CD4-positive, alpha-beta T cell treated with Interleukin-15 for 1 hour (primary cell): ENCODE measurements around the gene DPP6.
"Not testable (repeated sequence)": the region's sequence is repeated elsewhere in the genome, so short reads cannot be mapped to it uniquely, and the experiment has no call there.

Experiments used
- DNase-seq: peaks from one replicate; pipeline ENCODE4 v3.0.0-alpha.2; 2020

Gene DPP6

GRCh38 chr7:154078523-154078922 is 26.3 kb downstream of the DPP6 start:
- DNase-seq: not testable (repeated sequence)

DNA sequence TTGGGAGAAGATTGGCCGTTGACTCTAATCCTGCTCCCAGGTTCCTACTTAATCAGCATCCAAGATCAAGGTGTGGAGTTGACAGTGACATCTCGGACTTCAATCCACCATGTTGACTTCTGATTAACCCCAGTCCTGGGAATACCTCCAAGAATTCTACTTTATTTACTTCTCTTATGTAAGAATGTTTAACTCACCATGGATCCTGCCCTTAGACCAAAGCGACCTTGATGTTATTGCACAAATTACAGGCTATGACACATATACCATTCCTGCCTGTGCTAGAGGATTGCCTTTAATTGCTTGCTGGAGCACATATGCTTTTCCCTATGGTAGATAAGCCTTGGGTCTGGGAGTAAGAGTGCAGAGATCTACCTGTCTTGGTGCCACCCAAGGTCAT is 28.1 kb downstream of the DPP6 start:
- DNase-seq: not testable (repeated sequence)

GRCh38 chr7:154087037-154087725 is 35.0 kb downstream of the DPP6 start:
- not testable (repeated sequence) for DNase-seq

DNA sequence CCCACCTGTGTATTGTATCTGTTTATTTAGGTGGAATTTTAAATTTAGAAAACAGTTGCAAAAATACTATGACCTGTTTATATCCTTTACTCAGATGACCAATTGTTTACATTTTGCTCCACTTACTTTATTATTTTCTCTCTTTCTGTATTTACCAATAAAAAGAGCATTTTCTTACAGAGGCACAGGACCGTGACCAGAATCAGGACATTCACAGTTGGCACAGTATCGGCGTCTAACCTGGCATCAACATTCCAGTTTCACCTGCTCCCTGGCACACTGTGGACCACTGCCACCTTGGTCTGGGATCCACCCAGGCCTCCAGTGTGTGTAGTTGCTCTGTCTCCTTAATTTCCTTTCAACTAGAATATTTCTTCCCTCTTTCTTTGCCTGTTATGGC is 39.9 kb downstream of the DPP6 start:
- not testable (repeated sequence) for DNase-seq

DNA sequence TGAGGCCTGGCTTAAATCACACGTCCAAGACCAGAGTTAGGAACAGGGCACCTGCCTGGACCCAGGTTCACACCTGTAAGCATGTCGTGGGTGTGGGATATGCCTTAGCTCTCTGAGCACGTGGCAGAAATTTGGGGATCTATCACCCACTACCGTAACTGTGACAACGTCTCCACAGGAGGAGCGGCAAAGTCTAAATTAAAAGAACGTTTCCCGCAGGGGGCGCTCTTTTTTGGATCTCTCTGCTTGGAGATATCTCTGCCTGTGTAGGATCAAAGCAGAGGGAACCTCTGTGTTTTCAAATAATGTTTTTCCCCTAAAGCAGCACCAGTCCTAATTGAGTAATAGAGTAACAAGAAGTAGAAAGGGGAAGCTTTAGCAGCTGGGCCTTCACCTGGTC is 43.0 kb downstream of the DPP6 start:
- DNase-seq: not testable (repeated sequence)

DNA sequence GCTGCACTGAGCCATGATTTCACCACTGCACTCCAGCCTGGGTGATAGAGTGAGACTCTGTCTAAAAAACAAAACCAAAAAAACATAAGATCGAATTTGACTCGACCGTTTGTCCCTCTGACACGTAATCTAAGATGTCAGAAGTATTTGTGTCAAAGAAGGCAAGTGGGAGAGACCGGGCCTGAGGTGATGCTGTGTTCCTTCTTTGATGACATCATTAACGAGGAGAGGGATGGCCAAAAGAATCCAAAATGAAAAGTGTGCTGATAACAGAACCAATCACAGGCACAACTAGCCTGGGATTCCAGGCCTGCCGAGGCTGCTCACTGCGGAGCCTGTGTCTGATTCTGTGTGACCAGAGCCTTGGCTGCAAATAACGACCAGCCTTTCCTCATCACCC is 52.9 kb downstream of the DPP6 start:
- DNase-seq: not testable (repeated sequence)

GRCh38 chr7:154109615-154110014 is 57.4 kb downstream of the DPP6 start:
- not testable (repeated sequence) for DNase-seq

GRCh38 chr7:154113732-154114351 is 61.6 kb downstream of the DPP6 start:
- not testable (repeated sequence) for DNase-seq

GRCh38 chr7:154117411-154118390 is 65.5 kb downstream of the DPP6 start:
- not testable (repeated sequence) for DNase-seq

GRCh38 chr7:154120825-154121224 is 68.6 kb downstream of the DPP6 start:
- DNase-seq: not testable (repeated sequence)

GRCh38 chr7:154122720-154123119 is 70.5 kb downstream of the DPP6 start:
- DNase-seq: not testable (repeated sequence)

DNA sequence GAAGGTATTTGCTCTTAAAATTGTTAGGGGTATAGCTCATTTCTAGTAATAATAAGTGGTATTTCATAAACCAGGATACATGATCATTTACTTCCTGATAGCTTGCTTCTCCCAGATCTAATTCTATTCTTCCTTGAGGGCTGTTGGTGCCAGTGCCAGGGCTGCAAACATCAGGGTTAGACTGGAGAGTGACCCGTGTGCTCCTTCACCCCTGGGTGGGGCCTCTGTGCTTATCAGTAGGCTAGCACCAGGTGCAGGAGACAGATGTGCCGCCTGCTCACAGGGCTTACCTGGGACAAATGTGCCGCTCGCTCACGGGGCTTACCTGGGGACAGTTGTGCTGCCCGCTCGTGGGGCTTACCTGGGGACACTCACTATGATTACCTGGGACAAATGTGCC is 71.2 kb downstream of the DPP6 start:
- DNase-seq: not testable (repeated sequence)

GRCh38 chr7:154129142-154129541 is 76.9 kb downstream of the DPP6 start:
- not testable (repeated sequence) for DNase-seq

- DNase-seq: not testable (repeated sequence)
These were observed 80.4 kb downstream of the DPP6 start for GRCh38 chr7:154132617-154133016.

DNA sequence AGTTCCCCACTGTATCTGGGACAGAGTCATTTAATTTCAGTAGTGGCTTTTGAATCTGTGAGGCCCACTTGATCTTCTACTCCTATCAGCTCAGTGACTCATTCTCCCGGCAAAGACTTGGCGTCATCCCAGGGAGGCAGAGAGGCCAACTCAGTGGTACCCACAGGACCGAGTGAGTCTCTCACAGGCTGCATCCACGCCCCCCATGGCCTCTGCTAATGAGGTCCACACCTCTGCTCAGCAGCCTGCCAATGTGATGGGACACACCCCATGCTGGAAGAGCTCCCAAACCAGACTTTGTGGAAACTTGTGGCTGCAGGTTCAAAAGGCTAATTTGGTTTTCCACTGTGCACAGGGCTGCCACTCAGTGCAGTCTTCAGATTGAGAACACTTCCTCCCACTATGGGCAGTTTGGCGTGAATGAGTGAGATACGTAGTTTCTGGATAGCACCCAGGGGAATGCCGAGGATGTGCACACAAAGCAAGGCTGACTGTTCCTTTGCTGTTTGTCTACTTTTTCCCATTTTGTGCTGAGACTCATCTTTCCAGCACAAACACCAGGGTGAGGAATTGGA is 81.6 kb downstream of the DPP6 start:
- DNase-seq: not testable (repeated sequence)

GRCh38 chr7:154134698-154135097 is 82.5 kb downstream of the DPP6 start:
- DNase-seq: not testable (repeated sequence)

- DNase-seq: not testable (repeated sequence)
These were observed 83.4 kb downstream of the DPP6 start for GRCh38 chr7:154135646-154136045.

DNA sequence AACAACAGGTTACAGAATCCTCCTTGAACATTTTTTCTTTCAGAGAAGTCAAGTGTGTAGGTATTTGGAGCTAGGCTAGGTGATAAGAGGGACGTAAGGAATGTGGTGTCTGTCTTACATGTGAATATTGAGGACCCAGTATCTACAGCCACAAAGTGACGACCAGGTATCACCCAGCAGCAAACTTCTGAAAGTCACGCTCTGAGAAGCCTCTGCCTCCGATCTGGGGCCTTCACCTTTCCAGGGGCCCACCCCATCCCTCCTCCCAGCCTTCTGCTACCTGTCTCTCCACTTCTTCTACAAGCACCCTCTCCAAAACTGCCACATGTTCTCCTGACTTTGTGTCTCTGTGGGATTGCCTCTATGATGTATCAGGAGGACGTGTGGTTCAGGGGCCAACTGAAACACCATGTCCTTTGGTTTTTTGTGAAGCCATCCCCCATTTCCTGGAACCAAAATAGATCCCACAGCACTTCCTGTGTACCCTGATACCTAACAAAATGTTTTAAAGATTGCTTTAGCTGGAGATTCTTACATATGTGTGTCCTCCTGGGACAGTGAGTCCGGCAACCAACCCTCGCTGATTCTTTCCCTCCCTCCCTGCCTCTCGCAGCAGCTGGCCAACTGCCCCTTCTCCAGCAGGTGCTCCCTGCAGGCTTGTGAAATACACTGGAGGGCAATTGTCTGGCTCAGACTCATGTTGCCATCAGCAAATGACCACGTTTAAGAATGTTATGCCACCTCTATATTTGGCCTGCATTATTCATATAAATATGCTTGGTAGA is 93.9 kb downstream of the DPP6 start:
- DNase-seq: not testable (repeated sequence)

DNA sequence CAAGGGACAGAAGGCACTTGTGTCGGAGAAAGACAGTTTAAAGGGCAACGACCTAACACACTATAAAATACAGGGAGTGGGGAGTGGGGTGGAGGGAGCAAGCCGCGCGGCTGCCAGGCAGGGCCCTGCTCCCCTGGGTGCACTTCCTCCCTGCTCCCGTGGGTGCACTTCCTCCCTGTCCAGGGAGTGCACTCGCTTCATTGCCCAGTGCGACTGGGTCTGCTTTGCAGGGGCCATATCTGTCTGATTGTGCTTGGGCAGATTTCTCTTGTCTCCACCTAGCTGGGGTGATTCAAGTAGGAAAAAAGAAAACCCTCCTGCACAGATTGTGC is 94.5 kb downstream of the DPP6 start:
- DNase-seq: not testable (repeated sequence)

GRCh38 chr7:154148791-154149516 is 96.8 kb downstream of the DPP6 start:
- DNase-seq: not testable (repeated sequence)

DNA sequence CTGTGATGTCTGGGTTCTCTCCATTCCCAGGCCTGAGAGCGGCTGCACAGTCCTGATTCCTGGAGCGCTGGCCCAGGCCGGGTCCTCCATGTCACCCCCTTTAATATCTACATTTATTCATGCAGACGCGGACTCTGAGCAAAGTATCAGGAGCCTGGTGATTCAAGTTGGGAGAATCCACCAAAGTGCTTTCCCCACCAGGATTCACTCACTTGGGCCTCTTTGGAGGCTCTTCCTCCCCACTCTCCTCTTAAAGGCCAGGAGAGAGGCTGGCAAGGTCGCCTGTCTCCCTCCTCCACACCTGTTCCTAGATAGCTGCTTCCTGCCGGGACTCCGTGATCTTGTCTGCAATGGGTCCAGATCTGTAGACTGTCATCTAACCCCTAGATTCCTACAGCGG is 98.5 kb downstream of the DPP6 start:
- not testable (repeated sequence) for DNase-seq
